ENCODE measurements around the gene RAB23. TPM values are rescaled to one million over a fixed set of nuclear protein-coding genes. Genes with fewer than 3 reads are reported as not detected.

Gene RAB23
- total RNA-seq, 1 donor from 2014 or later: 35.2 TPM

DNA sequence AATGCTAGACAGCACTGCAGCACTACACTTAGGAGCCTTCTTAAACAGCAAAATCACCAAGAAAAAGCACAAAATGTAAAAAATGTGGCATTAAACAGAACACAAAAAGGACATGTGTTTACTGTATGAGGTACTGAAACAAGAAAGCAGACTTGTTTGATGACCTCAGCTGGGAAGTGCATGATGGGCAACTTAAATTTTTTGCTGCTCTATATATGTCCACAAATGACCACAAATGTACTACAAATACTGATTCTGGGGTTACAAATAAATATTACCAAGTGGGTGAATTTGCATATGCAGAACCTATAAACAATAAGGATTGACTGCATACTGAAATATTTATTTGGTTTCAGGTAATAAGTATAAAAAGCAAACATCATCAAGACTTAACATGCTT lies 13.1 kb downstream of the RAB23 start:
- DNase-seq (ENCODE audit: extremely low spot score, unreplicated experiment): no peak
- no peak overlapping the region for H3K27ac Mint-ChIP-seq (ENCODE audit: unreplicated experiment)
- no peak overlapping the region for H3K4me3 Mint-ChIP-seq (ENCODE audit: unreplicated experiment)
- peaks cover 14% of the 10 kb centered on the region for H3K36me3 Mint-ChIP-seq (ENCODE audit: unreplicated experiment)
- no peaks in the 10 kb centered on the region for H3K27me3 Mint-ChIP-seq (ENCODE audit: unreplicated experiment)
- H3K9me3 Mint-ChIP-seq (ENCODE audit: unreplicated experiment): no peaks in the 10 kb centered on the region
- TF ChIP-seq, protein P1, sequence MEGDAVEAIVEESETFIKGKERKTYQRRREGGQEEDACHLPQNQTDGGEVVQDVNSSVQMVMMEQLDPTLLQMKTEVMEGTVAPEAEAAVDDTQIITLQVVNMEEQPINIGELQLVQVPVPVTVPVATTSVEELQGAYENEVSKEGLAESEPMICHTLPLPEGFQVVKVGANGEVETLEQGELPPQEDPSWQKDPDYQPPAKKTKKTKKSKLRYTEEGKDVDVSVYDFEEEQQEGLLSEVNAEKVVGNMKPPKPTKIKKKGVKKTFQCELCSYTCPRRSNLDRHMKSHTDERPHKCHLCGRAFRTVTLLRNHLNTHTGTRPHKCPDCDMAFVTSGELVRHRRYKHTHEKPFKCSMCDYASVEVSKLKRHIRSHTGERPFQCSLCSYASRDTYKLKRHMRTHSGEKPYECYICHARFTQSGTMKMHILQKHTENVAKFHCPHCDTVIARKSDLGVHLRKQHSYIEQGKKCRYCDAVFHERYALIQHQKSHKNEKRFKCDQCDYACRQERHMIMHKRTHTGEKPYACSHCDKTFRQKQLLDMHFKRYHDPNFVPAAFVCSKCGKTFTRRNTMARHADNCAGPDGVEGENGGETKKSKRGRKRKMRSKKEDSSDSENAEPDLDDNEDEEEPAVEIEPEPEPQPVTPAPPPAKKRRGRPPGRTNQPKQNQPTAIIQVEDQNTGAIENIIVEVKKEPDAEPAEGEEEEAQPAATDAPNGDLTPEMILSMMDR (IDR thresholded peaks at IDR 0.05): no peak
- peaks cover 40% of the 10 kb centered on the region for H3K4me1 Mint-ChIP-seq (ENCODE audit: unreplicated experiment)

DNA sequence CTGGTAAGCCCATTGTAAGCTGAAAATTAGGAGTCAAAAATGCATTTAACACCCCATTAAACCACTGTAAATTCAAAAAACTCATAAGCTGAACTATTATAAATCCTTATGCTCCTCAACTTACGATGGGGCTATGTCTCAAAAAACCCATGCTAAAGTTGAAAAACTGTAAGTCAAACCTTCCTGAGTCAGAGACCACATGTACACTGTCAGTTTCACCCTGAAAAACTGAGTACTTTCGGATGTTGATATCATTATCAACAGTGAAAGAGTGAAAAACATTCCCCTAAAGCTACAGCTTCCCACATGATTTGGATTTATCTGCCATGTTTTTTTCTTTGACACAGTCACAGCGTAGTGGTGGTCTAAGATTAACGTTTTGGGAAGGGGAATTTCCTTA lies 14.2 kb downstream of the RAB23 start:
- peaks cover 37% of the 10 kb centered on the region for H3K4me1 Mint-ChIP-seq (ENCODE audit: unreplicated experiment)

DNA sequence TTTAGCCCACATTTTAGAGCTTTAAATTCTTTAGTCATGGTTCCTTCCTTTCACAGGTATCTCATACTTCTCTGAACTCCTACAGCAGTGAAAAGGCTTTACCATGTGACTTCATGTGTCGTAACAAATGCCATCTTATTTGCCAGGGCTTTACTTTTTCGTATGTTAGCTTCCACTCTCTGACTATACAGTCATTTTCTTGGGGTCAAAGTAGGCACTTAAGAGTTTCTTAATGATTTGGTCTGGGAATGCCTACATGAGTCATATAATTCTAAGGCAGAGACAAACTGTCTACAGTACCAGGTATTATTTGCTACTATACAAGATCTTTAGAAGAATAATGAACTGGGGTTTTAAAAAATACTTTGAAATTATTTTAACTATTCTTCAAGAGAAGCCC lies 15.0 kb downstream of the RAB23 start:
- Mint-ChIP-seq H3K4me3 (ENCODE audit: unreplicated experiment) (no peak overlapping the region), H3K36me3 (ENCODE audit: unreplicated experiment) (peaks cover 14% of the 10 kb centered on the region), H3K4me1 (ENCODE audit: unreplicated experiment) (peaks cover 35% of the 10 kb centered on the region), H3K27me3 (ENCODE audit: unreplicated experiment) (no peaks in the 10 kb centered on the region), H3K9me3 (ENCODE audit: unreplicated experiment) (no peaks in the 10 kb centered on the region), H3K27ac (ENCODE audit: unreplicated experiment) (peak overlapping the region; percentile 44)
- TF ChIP-seq, protein P1 (IDR thresholded peaks at IDR 0.05): no peak
- DNase-seq (ENCODE audit: extremely low spot score, unreplicated experiment): no peak

More for the DNA sequence above, 14.2 kb downstream of the RAB23 start:
- Mint-ChIP-seq H3K4me3 (ENCODE audit: unreplicated experiment) (no peak overlapping the region), H3K27ac (ENCODE audit: unreplicated experiment) (no peak overlapping the region), H3K27me3 (ENCODE audit: unreplicated experiment) (no peaks in the 10 kb centered on the region), H3K36me3 (ENCODE audit: unreplicated experiment) (peaks cover 14% of the 10 kb centered on the region), H3K9me3 (ENCODE audit: unreplicated experiment) (no peaks in the 10 kb centered on the region)
- DNase-seq (ENCODE audit: extremely low spot score, unreplicated experiment): no peak
- TF ChIP-seq, protein P1 (IDR thresholded peaks at IDR 0.05): no peak

- H3K36me3 Mint-ChIP-seq (ENCODE audit: unreplicated experiment): peaks cover 14% of the 10 kb centered on the region
- DNase-seq (ENCODE audit: extremely low spot score, unreplicated experiment): no peak
- H3K9me3 Mint-ChIP-seq (ENCODE audit: unreplicated experiment): no peaks in the 10 kb centered on the region
- H3K4me1 Mint-ChIP-seq (ENCODE audit: unreplicated experiment): peaks cover 29% of the 10 kb centered on the region
- TF ChIP-seq, protein P1 (IDR thresholded peaks at IDR 0.05): no peak
- no peak overlapping the region for H3K4me3 Mint-ChIP-seq (ENCODE audit: unreplicated experiment)
- peak overlapping the region; percentile 61 for H3K27ac Mint-ChIP-seq (ENCODE audit: unreplicated experiment)
- H3K27me3 Mint-ChIP-seq (ENCODE audit: unreplicated experiment): no peaks in the 10 kb centered on the region
Measured at GRCh38 chr6:57205550-57206328, 16.4 kb downstream of the RAB23 start.

DNA sequence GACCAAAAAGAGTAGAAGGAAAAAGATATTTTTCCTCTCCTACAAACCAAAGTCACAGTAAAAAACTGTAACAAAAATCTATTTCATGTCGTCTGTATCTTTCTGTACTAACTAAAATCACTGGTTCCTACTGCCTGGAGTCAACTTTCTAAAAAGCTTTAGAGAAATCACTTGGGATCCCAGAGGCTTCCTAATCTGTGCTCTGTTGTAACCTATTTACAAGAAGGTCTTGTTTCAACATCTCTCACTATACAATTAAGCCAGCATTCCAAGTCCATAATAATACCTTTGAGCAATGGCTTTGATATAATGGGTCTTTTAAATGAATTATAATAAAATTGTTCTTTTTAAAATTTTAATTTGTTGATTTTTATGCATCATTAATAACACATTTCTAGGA lies 20.4 kb downstream of the RAB23 start:
- Mint-ChIP-seq H3K36me3 (ENCODE audit: unreplicated experiment) (peaks cover 11% of the 10 kb centered on the region), H3K9me3 (ENCODE audit: unreplicated experiment) (no peaks in the 10 kb centered on the region), H3K27ac (ENCODE audit: unreplicated experiment) (peak overlapping the region; percentile 49), H3K27me3 (ENCODE audit: unreplicated experiment) (no peaks in the 10 kb centered on the region), H3K4me1 (ENCODE audit: unreplicated experiment) (peaks cover 31% of the 10 kb centered on the region), H3K4me3 (ENCODE audit: unreplicated experiment) (no peak overlapping the region)
- TF ChIP-seq, protein P1 (IDR thresholded peaks at IDR 0.05): no peak
- no peak for DNase-seq (ENCODE audit: extremely low spot score, unreplicated experiment)
